Right lobe of liver (tissue), 4 donors: ENCODE results near the gene FILIP1L.

Source experiments
- POLR2A ChIP-seq: fragments of 450-650 bp; IDR thresholded peaks from one replicate; pipeline ENCODE4 v1.6.1; 2017; ENCODE audit warnings: antibody characterized with exemption, mild to moderate bottlenecking
- TF ChIP-seq, protein P1 (sequence below), 4 donors: fragments of 200-600 bp in 3 of 4; fragments of 450-650 bp in 1 of 4; IDR thresholded peaks; one replicate each; pipeline versions ENCODE4 v1.5.1 to v1.8.0; 2016 to 2022; ENCODE audit warnings: antibody characterized with exemption in 4 of 4, mild to moderate bottlenecking in 2 of 4
- donor health status: DM: no; HTN: no; CAD: no.
- donor health status: DM: no; HTN: no; CAD: no.
- donor health status: DM: no; HTN: yes; CAD: no.

GRCh38 chr3:100110162-100110561 is 4.1 kb downstream of the FILIP1L start:
- TF ChIP-seq, protein P1, sequence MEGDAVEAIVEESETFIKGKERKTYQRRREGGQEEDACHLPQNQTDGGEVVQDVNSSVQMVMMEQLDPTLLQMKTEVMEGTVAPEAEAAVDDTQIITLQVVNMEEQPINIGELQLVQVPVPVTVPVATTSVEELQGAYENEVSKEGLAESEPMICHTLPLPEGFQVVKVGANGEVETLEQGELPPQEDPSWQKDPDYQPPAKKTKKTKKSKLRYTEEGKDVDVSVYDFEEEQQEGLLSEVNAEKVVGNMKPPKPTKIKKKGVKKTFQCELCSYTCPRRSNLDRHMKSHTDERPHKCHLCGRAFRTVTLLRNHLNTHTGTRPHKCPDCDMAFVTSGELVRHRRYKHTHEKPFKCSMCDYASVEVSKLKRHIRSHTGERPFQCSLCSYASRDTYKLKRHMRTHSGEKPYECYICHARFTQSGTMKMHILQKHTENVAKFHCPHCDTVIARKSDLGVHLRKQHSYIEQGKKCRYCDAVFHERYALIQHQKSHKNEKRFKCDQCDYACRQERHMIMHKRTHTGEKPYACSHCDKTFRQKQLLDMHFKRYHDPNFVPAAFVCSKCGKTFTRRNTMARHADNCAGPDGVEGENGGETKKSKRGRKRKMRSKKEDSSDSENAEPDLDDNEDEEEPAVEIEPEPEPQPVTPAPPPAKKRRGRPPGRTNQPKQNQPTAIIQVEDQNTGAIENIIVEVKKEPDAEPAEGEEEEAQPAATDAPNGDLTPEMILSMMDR (IDR thresholded peaks at IDR 0.05), result no peak
- no peak for TF ChIP-seq POLR2A
